IPS-18a (cell line): ENCODE measurements around the gene ODAPH.
A peak's percentile ranks its signal among the peaks of the same experiment; 100 is the strongest.
"Not testable (repeated sequence)": the region's sequence is repeated elsewhere in the genome, so short reads cannot be mapped to it uniquely, and the experiment has no call there.

Experiments used
- H3K27ac ChIP-seq: one replicate; pipeline ENCODE4 v1.5.1; 2013; ENCODE audit warnings: low read length
- H3K27me3 ChIP-seq: one replicate; pipeline ENCODE4 v1.6.1; 2013; ENCODE audit warnings: mild to moderate bottlenecking, low read length; ENCODE audit not compliant: control insufficient read depth, insufficient read depth
- H3K36me3 ChIP-seq: one replicate; pipeline ENCODE4 v1.6.1; 2013; ENCODE audit warnings: low read depth, low read length; ENCODE audit not compliant: control insufficient read depth
- H3K4me1 ChIP-seq: one replicate; pipeline ENCODE4 v1.6.1; 2013; ENCODE audit warnings: low read depth, low read length; ENCODE audit not compliant: control insufficient read depth
- H3K4me3 ChIP-seq: one replicate; pipeline ENCODE4 v1.5.1; 2013; ENCODE audit warnings: low read length
- H3K9ac ChIP-seq: one replicate; pipeline ENCODE4 v1.6.1; 2013; ENCODE audit warnings: mild to moderate bottlenecking, low read length, moderate library complexity
- H3K9me3 ChIP-seq: one replicate; pipeline ENCODE4 v1.6.1; 2013; ENCODE audit warnings: low read depth, low read length; ENCODE audit not compliant: control insufficient read depth

Gene ODAPH, protein sequence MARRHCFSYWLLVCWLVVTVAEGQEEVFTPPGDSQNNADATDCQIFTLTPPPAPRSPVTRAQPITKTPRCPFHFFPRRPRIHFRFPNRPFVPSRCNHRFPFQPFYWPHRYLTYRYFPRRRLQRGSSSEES

GRCh38 chr4:75555294-75556164, at the start of gene ODAPH:
Gene ODAPH (plus strand): TSS chr4:75556066. CDS start chr4:75556083, 17 bp downstream.
- Histone ChIP-seq H3K9ac (no peak within 1 kb of the TSS), H3K9me3 (no peaks in the 10 kb centered on the region), H3K36me3 (no peaks in the 10 kb centered on the region), H3K27me3 (no peaks in the 10 kb centered on the region), H3K4me3 (no peak within 1 kb of the TSS), H3K4me1 (no peaks in the 10 kb centered on the region), H3K27ac (no peak within 1 kb of the TSS)

GRCh38 chr4:75509592-75509991, 46.3 kb upstream of the ODAPH start:
- H3K9ac ChIP-seq, H3K9me3 ChIP-seq, H3K27ac ChIP-seq, H3K27me3 ChIP-seq, H3K4me3 ChIP-seq: not testable (repeated sequence)
- Histone ChIP-seq H3K4me1 (peaks cover 26% of the 10 kb centered on the region), H3K36me3 (peaks cover 14% of the 10 kb centered on the region)

GRCh38 chr4:75511841-75512240, 44.0 kb upstream of the ODAPH start:
- peak overlapping the region; percentile 2 for H3K9ac ChIP-seq
- peaks cover 10% of the 10 kb centered on the region for H3K36me3 ChIP-seq
- H3K27ac ChIP-seq: peak overlapping the region; percentile 10

DNA sequence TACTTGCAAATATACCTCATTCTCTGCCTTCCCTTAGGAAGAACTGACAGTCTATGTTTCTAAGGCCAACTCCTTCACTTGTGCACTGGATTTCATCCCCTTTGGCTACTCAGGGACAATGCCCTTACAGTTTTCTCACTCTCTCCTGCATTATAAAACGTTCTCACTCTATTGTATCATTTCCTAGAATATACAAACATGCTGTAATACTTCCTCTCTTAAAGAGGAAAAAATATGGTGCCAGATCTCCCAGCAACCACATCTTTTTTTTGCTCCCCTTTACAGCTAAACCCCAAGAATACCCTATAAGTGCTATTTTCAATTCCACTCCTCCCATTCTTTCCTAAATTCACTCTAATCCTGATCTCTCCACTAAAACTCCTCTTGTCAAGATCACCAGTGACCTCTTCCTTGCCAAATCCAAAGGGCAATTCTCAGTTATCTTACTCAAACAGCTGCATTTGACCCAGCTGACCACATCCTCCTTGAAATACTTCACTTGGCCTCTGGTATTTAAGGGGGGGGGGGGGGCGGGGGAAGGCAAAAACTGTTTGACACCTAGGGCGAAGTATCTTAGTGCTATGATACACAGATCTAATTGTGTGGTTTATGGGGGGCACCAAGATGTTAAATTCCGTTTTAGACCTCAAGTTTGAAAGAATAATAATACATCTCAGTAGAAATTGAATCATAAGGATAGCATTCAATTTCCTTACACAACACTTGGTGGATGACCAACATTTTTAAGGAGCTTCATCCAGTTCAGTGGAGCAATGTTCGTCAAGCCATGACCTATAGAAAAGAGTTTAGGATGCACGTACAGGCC, 43.3 kb upstream of the ODAPH start:
- Histone ChIP-seq H3K9me3 (no peaks in the 10 kb centered on the region), H3K4me1 (peaks cover 26% of the 10 kb centered on the region), H3K4me3 (peak overlapping the region; percentile 88), H3K9ac (peak overlapping the region; percentile 81), H3K27me3 (no peaks in the 10 kb centered on the region), H3K36me3 (peaks cover 9% of the 10 kb centered on the region), H3K27ac (peak overlapping the region; percentile 10)

More at GRCh38 chr4:75511841-75512240, 44.0 kb upstream of the ODAPH start:
- H3K4me1 ChIP-seq: peaks cover 26% of the 10 kb centered on the region
- H3K9me3 ChIP-seq: no peaks in the 10 kb centered on the region
- H3K27me3 ChIP-seq: no peaks in the 10 kb centered on the region
- H3K4me3 ChIP-seq: peak overlapping the region; percentile 88

DNA sequence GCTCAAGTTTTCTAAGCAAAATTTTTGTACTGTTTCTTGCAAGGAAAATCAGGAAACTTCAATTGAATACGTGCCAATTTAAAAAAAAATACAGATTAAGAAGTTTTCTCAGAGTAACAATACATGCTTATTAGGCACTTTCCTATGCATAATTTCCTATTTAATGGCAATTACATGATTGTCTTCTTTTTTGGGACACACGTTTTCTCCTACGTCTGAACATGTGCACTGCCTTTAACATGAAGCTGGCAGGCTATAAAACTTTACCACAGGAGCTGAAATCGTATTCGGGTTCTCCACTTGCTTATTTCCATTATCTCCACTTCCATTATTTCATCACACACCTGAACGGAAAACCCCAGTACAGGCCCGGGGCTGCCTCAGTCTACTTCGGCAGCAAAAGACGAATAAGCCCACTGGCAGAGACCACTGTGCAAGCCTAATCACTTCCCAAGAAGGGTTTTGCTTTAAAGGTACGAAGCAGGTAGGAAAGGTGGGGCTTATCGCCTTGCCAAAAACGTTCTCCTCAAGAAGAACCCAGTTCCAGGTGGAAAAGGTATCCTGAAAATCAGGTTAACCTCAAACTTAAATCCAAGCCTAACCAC, 42.2 kb upstream of the ODAPH start:
- peak overlapping the region; percentile 81 for H3K9ac ChIP-seq
- peaks cover 26% of the 10 kb centered on the region for H3K4me1 ChIP-seq
- no peaks in the 10 kb centered on the region for H3K9me3 ChIP-seq
- H3K27ac ChIP-seq: peak overlapping the region; percentile 73
- H3K4me3 ChIP-seq: peak overlapping the region; percentile 88
- H3K36me3 ChIP-seq: peaks cover 13% of the 10 kb centered on the region
- no peaks in the 10 kb centered on the region for H3K27me3 ChIP-seq

- Histone ChIP-seq H3K27ac (peak within 1 kb of the TSS; percentile 73), H3K9ac (peak within 1 kb of the TSS; percentile 81), H3K9me3 (no peaks in the 10 kb centered on the region), H3K27me3 (no peaks in the 10 kb centered on the region), H3K4me3 (peak within 1 kb of the TSS; percentile 88), H3K4me1 (peaks cover 26% of the 10 kb centered on the region), H3K36me3 (peaks cover 18% of the 10 kb centered on the region)
These were observed 41.5 kb upstream of the ODAPH start, which contains the start of the genes RCHY1 and THAP6 for GRCh38 chr4:75514131-75514948. Gene RCHY1 (minus strand): TSS chr4:75514403. CDS start chr4:75514286, 117 bp downstream. Gene THAP6 (plus strand): TSS chr4:75514473. CDS start chr4:75515453, 980 bp downstream.

GRCh38 chr4:75514949-75515612, 40.8 kb upstream of the ODAPH start:
- Histone ChIP-seq H3K4me3 (peak overlapping the region; percentile 88), H3K27me3 (no peaks in the 10 kb centered on the region), H3K36me3 (peaks cover 19% of the 10 kb centered on the region), H3K27ac (peak overlapping the region; percentile 45), H3K9me3 (no peaks in the 10 kb centered on the region), H3K9ac (peak overlapping the region; percentile 81), H3K4me1 (peaks cover 26% of the 10 kb centered on the region)

GRCh38 chr4:75516144-75516543, 39.7 kb upstream of the ODAPH start:
- no peak overlapping the region for H3K9ac ChIP-seq
- H3K4me1 ChIP-seq: peaks cover 21% of the 10 kb centered on the region
- no peak overlapping the region for H3K4me3 ChIP-seq
- no peaks in the 10 kb centered on the region for H3K27me3 ChIP-seq
- H3K27ac ChIP-seq: no peak overlapping the region
- peaks cover 25% of the 10 kb centered on the region for H3K36me3 ChIP-seq
- no peaks in the 10 kb centered on the region for H3K9me3 ChIP-seq

- not testable (repeated sequence) for H3K27ac ChIP-seq, H3K4me1 ChIP-seq, H3K27me3 ChIP-seq, H3K4me3 ChIP-seq, H3K9me3 ChIP-seq, H3K9ac ChIP-seq
- H3K36me3 ChIP-seq: peaks cover 43% of the 10 kb centered on the region
These were observed 36.4 kb upstream of the ODAPH start for GRCh38 chr4:75519452-75519851.

- Histone ChIP-seq H3K9ac (no peak overlapping the region), H3K4me1 (no peaks in the 10 kb centered on the region), H3K27ac (no peak overlapping the region), H3K9me3 (no peaks in the 10 kb centered on the region), H3K4me3 (no peak overlapping the region), H3K27me3 (no peaks in the 10 kb centered on the region), H3K36me3 (peaks cover 46% of the 10 kb centered on the region)
These were observed 30.8 kb upstream of the ODAPH start for GRCh38 chr4:75525086-75525485.
